NCI-H1092 treated with DMSO at 0.1 percent for 48 hours (cell line): ENCODE data around the gene BABAM1.
"Not testable (repeated sequence)": the region's sequence is repeated elsewhere in the genome, so short reads cannot be mapped to it uniquely, and the experiment has no call there.

Experiments used
- DNase-seq: peaks from one replicate; lab custom pipeline; 2025; lab: John Stamatoyannopoulos, UW

Gene BABAM1

GRCh38 chr19:17268754-17269153 is 1.5 kb downstream of the BABAM1 start:
- DNase-seq = no peak

DNA sequence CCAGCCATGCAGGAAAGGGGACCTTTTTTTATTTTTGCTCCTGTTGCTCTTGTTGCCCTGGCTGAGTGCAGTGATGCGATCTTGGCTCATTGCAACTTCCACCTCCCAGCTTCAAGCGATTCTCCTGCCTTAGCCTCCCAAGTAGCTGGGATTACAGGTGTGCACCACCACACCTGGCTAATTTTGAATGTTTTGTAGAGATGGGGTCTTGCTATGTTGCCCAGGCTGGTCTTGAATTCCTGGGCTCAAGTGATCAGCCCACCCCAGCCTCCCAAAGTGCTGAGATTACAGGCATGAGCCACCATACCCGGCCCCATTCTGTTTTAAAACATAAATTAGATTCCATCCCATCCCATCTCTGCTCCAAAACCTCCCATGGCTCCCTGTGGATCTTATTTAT is 7.6 kb downstream of the BABAM1 start:
- not testable (repeated sequence) for DNase-seq

GRCh38 chr19:17275441-17276175 is 8.4 kb downstream of the BABAM1 start:
- no peak for DNase-seq

- DNase-seq = no peak
Measured at GRCh38 chr19:17279436-17279835, 12.2 kb downstream of the BABAM1 start.

- peak; percentile 4 for DNase-seq
Measured at GRCh38 chr19:17281391-17282304, 14.4 kb downstream of the BABAM1 start, which contains the start of gene ANKLE1. ANKLE1 (plus strand) TSS chr19:17281901; CDS start chr19:17281921, 20 bp downstream.

DNA sequence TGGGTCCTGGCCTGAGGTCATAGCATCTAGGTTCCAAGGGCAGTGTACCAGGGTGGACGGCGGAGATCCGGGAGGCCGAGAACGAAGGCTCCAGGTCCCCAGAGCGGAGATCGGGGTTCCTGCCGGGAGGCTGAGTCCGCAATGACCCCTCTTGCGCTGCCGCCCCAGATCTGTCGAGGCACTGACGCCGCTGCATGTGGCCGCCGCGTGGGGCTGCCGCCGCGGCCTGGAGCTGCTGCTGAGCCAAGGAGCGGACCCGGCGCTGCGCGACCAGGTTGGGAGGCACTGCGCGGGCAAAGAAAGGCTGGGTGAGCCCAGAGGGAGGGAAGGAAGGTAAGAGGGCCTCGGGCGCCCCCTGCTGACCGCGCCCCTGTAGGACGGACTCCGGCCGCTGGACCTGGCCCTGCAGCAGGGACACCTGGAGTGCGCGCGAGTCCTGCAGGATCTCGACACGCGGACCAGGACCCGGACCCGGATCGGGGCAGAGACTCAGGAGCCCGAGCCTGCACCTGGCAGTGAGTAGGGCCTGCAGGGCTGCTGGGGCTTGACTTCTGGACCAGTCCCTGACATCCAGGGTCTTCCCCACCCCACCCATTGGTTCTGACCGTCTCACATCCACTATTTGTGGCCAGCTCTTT is 15.4 kb downstream of the BABAM1 start:
- peak; percentile 83 for DNase-seq

DNA sequence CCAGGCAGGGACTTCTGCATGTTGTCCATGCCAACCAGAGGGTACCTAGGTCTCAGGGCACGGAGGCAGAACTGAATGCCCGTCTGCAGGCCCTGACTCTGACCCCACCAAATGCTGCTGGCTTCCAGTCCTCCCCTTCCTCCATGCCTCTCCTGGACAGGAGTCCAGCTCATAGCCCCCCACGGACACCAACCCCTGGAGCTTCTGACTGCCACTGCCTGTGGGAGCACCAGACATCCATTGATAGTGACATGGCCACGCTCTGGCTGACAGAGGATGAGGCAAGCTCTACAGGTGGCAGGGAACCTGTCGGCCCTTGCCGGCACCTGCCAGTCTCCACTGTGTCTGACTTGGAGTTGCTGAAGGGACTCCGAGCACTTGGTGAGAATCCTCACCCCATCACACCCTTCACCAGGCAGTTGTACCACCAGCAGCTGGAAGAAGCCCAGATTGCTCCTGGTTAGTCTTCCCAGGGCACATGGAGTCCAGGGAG is 16.3 kb downstream of the BABAM1 start:
- no peak for DNase-seq

- DNase-seq = no peak
Measured at GRCh38 chr19:17285415-17286135, 18.3 kb downstream of the BABAM1 start.

DNA sequence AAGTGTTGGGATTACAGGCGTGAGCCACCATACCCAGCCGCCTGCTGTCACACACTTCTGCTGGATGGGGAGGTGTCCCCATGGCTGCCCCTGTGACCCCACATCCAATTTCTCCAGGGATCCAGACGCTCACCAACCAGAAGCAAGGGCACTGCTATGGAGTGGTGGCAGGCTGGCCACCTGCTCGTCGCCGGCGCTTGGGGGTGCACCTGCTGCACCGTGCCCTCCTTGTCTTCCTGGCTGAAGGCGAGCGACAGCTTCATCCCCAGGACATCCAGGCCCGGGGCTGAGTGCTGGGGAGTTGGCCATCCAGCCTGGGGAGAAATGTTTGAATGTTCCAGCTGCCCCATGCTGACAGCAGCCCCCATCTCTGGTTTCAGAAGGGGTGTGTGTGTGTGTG is 19.0 kb downstream of the BABAM1 start:
- DNase-seq = no peak

GRCh38 chr19:17286752-17287151 is 19.5 kb downstream of the BABAM1 start:
- no peak for DNase-seq

DNA sequence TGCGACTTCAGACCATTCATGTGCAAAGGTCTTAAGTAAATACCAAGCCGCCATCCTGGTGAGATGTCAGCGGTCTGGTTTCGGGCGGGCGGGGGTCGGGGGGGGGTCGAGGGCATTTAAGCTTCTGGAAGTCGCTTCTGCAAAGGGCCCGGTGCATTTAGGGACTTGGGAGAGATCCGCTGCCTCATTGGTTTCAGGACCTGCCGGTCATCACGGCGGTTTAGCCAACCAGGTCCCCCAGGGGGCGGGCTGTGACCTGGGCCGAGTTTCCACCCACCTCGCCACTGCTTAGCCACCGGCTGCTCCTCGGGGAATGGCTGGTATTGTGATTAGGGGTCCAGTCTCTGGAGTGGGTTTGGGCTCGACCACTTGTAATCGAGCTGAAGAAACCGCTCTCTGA is 22.2 kb downstream of the BABAM1 start:
- DNase-seq = no peak

DNA sequence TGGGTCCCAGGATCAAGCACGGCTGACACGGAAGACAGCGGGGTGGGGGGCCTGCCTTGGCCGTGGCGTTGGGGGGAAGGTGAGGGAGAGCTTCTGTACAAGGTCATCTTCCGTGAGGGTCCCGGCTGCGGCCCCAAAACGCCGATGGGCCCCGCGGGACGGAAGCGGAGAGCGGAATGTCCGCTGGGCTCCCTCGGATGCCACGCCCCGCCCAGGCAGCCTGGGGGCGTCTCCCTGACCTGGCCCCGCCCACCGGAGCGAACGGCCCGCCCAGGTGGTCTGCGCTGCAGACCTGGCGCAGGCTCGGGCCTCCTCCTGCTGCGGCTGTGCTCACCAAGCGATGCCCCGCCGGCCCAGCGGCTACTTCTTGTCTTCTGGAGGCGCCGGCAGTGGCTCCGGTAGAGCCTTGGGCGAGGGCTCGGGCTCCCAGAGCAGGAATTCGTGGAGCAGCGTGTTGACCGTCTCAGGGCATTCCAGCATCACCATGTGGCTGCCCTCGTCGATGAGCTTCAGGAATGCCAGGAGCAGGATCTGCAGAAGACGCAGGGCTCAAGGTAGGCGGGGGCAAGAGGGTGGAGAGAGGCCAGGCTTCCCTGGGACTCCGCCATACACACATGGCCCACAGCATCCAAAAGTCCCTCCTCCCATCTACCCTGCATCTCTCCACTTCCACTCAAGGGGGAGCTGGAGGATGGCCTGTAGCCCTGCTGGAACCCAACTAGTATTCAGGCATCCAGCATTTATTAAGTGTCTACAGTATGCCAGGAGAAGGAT is 25.2 kb downstream of the BABAM1 start:
- DNase-seq = no peak

DNA sequence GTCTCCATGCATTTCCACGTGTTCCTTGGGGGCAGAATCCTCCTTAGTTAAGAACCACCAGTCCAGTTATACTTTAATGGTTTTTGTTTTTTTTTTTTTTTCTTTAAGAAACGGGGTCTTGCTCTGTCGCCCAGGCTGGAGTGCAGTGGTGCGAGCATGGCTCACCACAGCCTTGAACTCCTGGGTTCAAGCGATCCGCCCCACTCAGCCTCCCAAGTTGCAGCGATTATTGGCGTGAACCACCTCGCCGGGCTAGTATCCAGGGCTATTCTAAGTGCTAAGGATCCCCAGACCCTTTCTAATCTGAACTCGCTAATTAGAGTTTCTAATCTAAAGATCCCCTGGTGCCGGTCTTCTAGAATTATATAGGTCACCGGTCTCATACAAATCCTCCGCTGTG is 26.4 kb downstream of the BABAM1 start:
- no peak for DNase-seq

DNA sequence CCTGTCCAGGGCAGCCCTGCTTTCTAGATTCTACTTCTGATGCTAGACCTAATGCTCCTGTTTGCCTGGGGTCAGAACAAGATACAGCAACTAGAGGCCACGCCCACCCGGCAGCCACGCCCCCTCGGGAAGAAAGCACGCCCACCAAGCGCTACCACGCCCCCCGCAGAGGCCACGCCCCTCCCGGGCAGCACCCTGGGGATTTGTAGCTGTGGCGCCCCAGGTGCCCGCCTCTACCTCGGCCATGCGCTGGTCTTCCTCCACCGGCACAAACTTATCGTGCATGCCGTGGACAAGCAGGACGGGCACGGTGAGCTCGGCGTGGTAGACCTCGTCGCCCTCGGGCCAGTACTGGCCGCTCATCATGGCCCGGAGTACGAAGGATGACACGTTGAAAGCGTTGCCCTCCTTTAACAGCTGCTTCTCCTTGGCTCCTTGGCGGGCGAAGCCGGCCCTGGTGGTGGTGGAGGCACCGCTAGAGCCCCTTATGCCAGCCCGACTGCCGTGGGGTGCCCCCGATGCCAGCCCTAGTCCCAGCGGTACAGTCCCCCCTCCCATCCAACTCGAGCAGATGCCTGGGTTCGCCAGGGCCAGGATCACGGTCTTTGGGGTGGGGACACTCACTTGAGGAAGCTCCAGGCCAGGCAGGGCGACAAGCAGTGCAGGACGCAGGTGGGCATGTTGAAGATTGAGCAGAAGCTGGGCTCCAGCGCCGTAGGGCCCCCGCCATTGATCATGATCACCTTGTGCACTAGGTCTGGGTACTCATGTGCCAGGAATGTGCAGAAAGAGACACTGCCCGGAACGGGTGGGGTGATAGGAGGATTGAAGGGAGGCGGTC is 27.0 kb downstream of the BABAM1 start:
- DNase-seq = no peak

DNA sequence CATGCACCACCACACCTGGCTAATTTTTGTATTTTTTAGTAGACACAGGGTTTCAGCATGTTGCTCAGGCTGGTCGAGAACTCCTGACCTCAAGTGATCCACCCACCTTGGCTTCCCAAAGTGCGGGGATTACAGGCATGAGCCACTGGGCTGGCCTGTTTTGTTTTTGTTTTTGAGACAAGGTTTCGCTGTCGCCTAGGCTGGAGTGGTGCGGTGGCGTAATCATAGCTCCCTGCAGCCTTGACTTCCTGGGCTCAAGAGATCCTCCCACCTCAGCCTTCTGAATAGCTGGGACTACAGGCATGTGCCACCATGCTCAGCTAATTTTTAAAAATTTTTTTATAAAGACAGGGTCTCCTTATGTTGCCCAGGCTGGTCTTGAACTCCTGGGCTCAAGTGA is 28.3 kb downstream of the BABAM1 start:
- not testable (repeated sequence) for DNase-seq

GRCh38 chr19:17296273-17296672 is 29.0 kb downstream of the BABAM1 start:
- DNase-seq = no peak

DNA sequence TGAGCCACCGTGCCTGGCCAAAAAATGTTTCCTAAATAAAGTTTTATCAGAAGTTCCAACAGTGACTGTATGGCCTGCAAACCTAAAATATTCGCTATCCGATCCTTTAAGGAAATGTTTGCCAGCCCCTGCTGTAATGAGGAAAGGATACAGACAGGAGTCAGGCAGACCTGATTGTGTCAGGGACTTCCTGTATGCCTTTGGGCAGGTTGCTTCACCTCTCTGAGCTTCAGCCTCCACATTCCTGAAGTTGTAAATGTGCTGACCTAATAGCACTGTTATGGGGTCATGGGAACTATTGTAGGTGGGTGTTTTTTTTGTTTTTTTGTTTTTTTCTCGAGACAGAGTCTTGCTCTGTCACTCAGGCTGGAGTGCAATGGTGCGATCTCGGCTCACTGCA is 29.7 kb downstream of the BABAM1 start:
- DNase-seq = no peak

DNA sequence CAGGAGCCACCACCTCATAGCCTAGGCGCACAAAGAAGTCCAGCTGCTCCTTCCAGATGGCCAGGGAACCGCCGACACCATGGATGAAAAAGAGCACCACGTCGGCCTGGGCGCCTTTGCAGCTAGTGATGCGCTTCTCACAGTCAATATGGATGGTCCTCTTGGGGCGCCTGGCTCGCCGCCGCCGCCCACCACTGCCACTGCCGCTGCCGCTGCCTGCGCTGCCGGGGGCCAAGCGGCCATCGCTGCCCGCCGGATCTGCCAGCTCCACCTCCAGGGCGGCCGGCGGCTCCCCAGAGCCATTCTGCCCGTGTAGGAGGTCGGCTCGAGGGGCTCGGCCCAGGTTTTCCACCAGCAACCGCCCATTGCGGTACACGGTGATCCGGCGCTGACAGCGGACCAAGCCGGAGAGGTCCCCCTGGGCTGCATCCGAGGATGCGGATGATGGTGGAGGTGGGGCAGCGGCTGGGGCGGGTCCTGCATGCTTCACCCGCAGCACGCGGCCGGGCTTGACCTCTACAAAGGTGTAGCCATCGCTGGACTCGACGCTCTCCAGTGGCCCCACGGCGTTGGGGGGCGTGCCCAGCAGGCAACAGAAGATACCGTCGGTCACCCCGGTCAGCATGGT is 33.9 kb downstream of the BABAM1 start:
- DNase-seq = no peak

DNA sequence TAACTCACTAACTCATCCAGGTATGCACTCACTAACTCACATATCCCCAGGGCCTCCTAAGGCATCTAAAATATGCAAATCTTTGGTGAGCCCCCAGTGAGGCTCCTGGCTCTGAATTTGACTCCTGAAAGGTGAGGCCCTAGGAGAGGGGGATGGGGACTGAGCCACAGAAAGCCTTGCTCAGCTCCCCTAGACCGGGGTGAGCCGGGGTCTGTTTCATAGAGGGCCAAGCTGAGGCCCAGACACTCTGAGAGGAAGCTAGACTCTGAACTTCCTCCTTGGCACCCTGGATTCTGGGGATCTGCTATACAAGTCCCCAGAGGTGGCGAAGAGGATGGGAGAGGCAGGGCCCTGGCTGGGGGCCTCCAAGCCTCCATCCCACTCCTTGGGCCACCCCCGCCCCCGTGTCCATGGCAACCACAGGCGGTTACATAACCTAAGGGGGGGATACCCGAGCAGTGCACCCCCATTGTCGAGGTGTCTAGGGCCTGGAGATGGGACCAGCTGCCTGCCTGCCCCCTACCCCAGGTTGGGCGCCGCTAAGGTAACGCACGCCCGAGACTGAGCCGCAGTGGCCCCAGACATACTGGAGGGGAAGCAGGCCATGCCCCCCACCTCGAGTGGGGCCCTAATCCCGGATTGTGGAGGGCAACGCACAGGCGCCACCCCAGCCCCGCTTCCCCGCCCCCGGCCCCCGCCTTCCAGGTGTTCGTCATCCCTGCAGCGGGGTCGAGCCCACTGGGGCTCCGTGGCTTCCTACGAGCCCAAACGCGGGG is 35.3 kb downstream of the BABAM1 start:
- DNase-seq = no peak
